Upper lobe of left lung (tissue), 6 donors: ENCODE data around the gene CD59. TPM values are rescaled to one million over a fixed set of nuclear protein-coding genes. Genes with fewer than 3 reads are reported as not detected.
A peak's percentile ranks its signal among the peaks of the same experiment; 100 is the strongest.

Experiments used
- ATAC-seq, 2 donors: fragments of 200-7000 bp; cut with Tn5 transposase; one replicate each; pipeline ENCODE4 v1.9.1; 2022; ENCODE audit warnings: mild to moderate bottlenecking in 2 of 2, moderate library complexity in 2 of 2; ENCODE audit not compliant: low FRiP score in 2 of 2
- DNase-seq, 2 donors: peaks; one replicate each; pipeline ENCODE4 v3.0.0-alpha.2; 2019 to 2020
- H3K27ac ChIP-seq, 4 donors: fragments of 200-600 bp; sonication (generic); one replicate each; pipeline ENCODE4 v1.5.1; 2016 to 2019
- H3K27me3 ChIP-seq, 4 donors: fragments of 200-600 bp; sonication (generic); one replicate each; pipeline ENCODE4 v1.5.1; 2017 to 2019
- H3K36me3 ChIP-seq, 4 donors: fragments of 200-600 bp; sonication (generic); one replicate each; pipeline ENCODE4 v1.5.1; 2016 to 2019
- H3K4me1 ChIP-seq, 4 donors: fragments of 200-600 bp; sonication (generic); one replicate each; pipeline ENCODE4 v1.5.1; 2018 to 2019
- H3K4me3 ChIP-seq, 4 donors: fragments of 200-600 bp; sonication (generic); one replicate each; pipeline ENCODE4 v1.5.1; 2017 to 2019; ENCODE audit warnings: mild to moderate bottlenecking in 2 of 4, moderate library complexity in 1 of 4
- H3K9me3 ChIP-seq, 4 donors: fragments of 200-600 bp; sonication (generic); one replicate each; pipeline ENCODE4 v1.5.1; 2018 to 2019
- EP300 ChIP-seq, 4 donors: sonication (generic); formaldehyde crosslinking; IDR thresholded peaks; one replicate each; pipeline ENCODE4 v1.5.1; 2017; ENCODE audit warnings: antibody characterized with exemption in 4 of 4, control low read depth in 2 of 4
- POLR2A ChIP-seq, 4 donors: fragments of 450-650 bp; IDR thresholded peaks; one replicate each; pipeline ENCODE4 v1.5.1; 2016 to 2017; ENCODE audit warnings: antibody characterized with exemption in 4 of 4, mild to moderate bottlenecking in 2 of 4
- POLR2AphosphoS5 ChIP-seq, 2 donors: sonication (generic); formaldehyde crosslinking; IDR thresholded peaks; one replicate each; pipeline ENCODE4 v1.5.1; 2017; ENCODE audit warnings: antibody characterized with exemption in 2 of 2
- WGBS, 2 donors: methylation state at CpG; one replicate each; pipeline ENCODE4 v1.1.5; 2017 to 2018; 5-methylcytosine and 5-hydroxymethylcytosine counted together
- total RNA-seq, 6 donors: library from RNA; depleted of rRNA in 4 of 6; stranded (reverse); fragments of >200 nt in 4 of 6; gene quantifications; one replicate each; pipeline versions ENCODE4 v1.1.0 to v1.2.1, GENCODE V29; 2016 to 2021
- TF ChIP-seq, protein P1 (sequence below), 6 experiments: fragments of 450-650 bp in 4 of 6; fragments of 200-600 bp in 2 of 6; sonication (generic) in 2 of 6; IDR thresholded peaks; one replicate each; pipeline ENCODE4 v1.5.1; 2016 to 2019; ENCODE audit warnings: antibody characterized with exemption in 6 of 6
- donor health status: DM: no; HTN: no; CAD: no; lungs with moderate emphysema.
- donor health status: DM: no; HTN: yes; CAD: no; lungs with severe emphysema.

CD59 gene, protein sequence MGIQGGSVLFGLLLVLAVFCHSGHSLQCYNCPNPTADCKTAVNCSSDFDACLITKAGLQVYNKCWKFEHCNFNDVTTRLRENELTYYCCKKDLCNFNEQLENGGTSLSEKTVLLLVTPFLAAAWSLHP
- 100 to 1,000 TPM in 5 of 6 donors, 10 to 100 TPM in 1; 57.6 to 914 (median 315) TPM for total RNA-seq

- Histone ChIP-seq H3K4me3 (peak within 1 kb of the TSS; percentile 68 to 90 (median 77)), H3K27ac (peak within 1 kb of the TSS; percentile 96 to 98 (median 96)), H3K9me3 (no peaks in the 10 kb centered on the region), H3K4me1 (peaks cover 26 to 48% (median 36%) of the 10 kb centered on the region in 4 donors), H3K27me3 (no peaks in the 10 kb centered on the region), H3K36me3 (peaks cover 0 to 13% (median 0%) of the 10 kb centered on the region in 4 donors)
- peak; percentile 97 for ATAC-seq
- WGBS, 2 donors, result 1% methylated on average over 20 to 30 of the region's 48 CpGs
- TF ChIP-seq EP300 (IDR thresholded peaks at IDR 0.05), result peak in 1 of 4 donors; percentile 39
- peak; percentile 91 to 99 for TF ChIP-seq POLR2AphosphoS5 (IDR thresholded peaks at IDR 0.05)
- TF ChIP-seq, protein P1, sequence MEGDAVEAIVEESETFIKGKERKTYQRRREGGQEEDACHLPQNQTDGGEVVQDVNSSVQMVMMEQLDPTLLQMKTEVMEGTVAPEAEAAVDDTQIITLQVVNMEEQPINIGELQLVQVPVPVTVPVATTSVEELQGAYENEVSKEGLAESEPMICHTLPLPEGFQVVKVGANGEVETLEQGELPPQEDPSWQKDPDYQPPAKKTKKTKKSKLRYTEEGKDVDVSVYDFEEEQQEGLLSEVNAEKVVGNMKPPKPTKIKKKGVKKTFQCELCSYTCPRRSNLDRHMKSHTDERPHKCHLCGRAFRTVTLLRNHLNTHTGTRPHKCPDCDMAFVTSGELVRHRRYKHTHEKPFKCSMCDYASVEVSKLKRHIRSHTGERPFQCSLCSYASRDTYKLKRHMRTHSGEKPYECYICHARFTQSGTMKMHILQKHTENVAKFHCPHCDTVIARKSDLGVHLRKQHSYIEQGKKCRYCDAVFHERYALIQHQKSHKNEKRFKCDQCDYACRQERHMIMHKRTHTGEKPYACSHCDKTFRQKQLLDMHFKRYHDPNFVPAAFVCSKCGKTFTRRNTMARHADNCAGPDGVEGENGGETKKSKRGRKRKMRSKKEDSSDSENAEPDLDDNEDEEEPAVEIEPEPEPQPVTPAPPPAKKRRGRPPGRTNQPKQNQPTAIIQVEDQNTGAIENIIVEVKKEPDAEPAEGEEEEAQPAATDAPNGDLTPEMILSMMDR (IDR thresholded peaks at IDR 0.05), result no peak
- TF ChIP-seq POLR2A (IDR thresholded peaks at IDR 0.05), result peak; percentile 19 to 98 (median 97)
- peak; percentile 98 to 100 for DNase-seq
These were observed at the start of gene CD59 for GRCh38 chr11:33736148-33736812. TSS of gene CD59 (minus strand) at chr11:33736423. CDS start at chr11:33722445, 13,978 bp downstream.

- ATAC-seq (no peak), DNase-seq (no peak)
- Histone ChIP-seq H3K27ac (no peak overlapping the region), H3K4me1 (no peaks in the 10 kb centered on the region), H3K4me3 (no peak overlapping the region), H3K27me3 (peaks cover 0 to 3% (median 0%) of the 10 kb centered on the region in 4 donors), H3K9me3 (no peaks in the 10 kb centered on the region), H3K36me3 (no peaks in the 10 kb centered on the region)
- 74 to 77% methylated on average over 3 of the region's 3 CpGs for WGBS, 2 donors
- TF ChIP-seq EP300 (IDR thresholded peaks at IDR 0.05) (no peak), POLR2AphosphoS5 (IDR thresholded peaks at IDR 0.05) (no peak), POLR2A (IDR thresholded peaks at IDR 0.05) (no peak)
- TF ChIP-seq, protein P1 (IDR thresholded peaks at IDR 0.05), result no peak
These were observed 49.4 kb upstream of the CD59 start for GRCh38 chr11:33785609-33786008.

DNA sequence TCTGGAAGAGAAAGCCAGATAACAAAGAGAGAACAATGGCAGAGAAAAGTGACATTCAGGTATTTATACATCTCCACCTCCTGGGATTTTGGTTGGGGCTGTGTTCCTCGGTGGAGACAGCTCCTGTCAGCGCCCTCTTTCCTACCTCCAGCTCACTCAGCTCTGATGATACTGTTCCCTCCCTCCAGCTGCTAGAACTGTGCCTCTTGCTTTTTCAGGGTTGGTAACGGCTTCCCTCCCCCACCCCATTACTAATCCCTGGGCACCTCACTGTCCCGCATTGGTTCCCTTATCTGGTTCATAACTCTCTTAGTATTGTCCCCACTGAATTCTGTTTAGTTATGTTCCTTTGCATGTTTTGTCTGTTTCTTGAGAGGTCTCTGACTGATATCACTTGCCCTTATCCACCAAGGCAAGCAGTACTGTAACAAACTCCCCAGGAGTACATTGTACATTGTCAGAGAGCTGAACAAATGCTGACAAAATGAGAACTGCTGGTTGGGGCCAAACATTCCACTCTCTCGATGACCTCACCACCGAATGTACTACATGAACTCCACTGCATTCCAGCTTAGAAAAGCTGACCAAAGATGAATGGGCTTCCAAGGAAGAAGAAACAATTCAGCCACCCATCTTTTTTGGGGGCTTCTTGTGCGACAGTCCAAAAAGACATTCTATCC is 43.8 kb upstream of the CD59 start:
- Histone ChIP-seq H3K4me3 (no peak overlapping the region), H3K4me1 (peaks cover 4 to 13% (median 7%) of the 10 kb centered on the region in 4 donors), H3K27ac (no peak overlapping the region), H3K9me3 (no peaks in the 10 kb centered on the region), H3K27me3 (peaks cover 0 to 3% (median 0%) of the 10 kb centered on the region in 4 donors), H3K36me3 (no peaks in the 10 kb centered on the region)
- DNase-seq (no peak), ATAC-seq (peak; percentile 47 to 84)
- 60 to 68% methylated on average over 7 of the region's 7 CpGs for WGBS, 2 donors
- no peak for TF ChIP-seq EP300 (IDR thresholded peaks at IDR 0.05)
- no peak for TF ChIP-seq POLR2AphosphoS5 (IDR thresholded peaks at IDR 0.05)

DNA sequence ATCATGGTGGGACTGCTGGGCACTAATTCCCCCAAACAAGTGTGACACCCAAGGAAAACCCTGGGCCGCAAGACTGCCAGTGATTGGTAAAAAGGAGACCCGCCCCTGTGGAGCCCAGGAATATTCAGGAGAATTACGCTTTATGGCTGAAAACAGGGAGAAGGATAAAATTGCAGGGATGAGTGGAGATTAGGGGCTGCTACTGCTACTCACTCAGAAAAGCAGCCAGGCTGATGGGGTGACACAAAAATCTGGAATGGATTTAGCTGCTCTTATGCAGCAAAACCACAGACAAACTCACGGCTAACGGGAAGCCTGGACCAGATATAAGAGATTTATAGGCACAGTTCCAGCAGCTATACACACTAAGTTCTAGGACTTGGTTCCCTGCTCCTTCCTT is 42.5 kb upstream of the CD59 start:
- ATAC-seq (no peak), DNase-seq (no peak)
- H3K27ac ChIP-seq, result no peak overlapping the region
- WGBS, 2 donors, result 53 to 59% methylated on average over 5 of the region's 5 CpGs
- no peak for TF ChIP-seq POLR2A (IDR thresholded peaks at IDR 0.05)
- TF ChIP-seq, protein P1 (IDR thresholded peaks at IDR 0.05), result no peak
- no peak for TF ChIP-seq EP300 (IDR thresholded peaks at IDR 0.05)
- TF ChIP-seq POLR2AphosphoS5 (IDR thresholded peaks at IDR 0.05), result no peak
- H3K4me1 ChIP-seq, result peaks cover 6 to 15% (median 12%) of the 10 kb centered on the region in 4 donors
- no peaks in the 10 kb centered on the region for H3K9me3 ChIP-seq
- H3K36me3 ChIP-seq, result no peaks in the 10 kb centered on the region
- H3K27me3 ChIP-seq, result peaks cover 0 to 3% (median 0%) of the 10 kb centered on the region in 4 donors
- no peak overlapping the region for H3K4me3 ChIP-seq

DNA sequence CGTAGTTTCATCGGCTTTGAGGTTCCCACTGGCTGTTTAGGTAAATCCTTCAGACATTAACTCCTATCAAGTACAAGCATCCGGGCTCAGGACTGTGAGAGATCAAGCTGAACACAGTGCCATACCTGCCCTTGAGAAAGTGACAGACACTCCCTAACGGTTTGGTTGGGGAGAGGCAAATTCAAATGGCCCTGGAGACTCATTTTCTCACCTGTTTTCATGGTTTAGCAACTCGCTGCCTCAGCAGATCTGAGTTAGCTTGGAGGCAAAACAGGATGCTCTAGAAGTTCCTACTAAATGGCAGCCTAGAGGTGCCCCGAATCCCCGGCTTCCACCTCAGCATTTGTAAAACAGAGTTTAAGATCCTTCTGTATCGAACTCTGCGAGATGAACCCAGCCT is 41.7 kb upstream of the CD59 start:
- Histone ChIP-seq H3K27ac (no peak overlapping the region), H3K9me3 (no peaks in the 10 kb centered on the region), H3K4me1 (peaks cover 12 to 21% (median 19%) of the 10 kb centered on the region in 4 donors), H3K4me3 (no peak overlapping the region), H3K36me3 (no peaks in the 10 kb centered on the region), H3K27me3 (peaks cover 0 to 3% (median 0%) of the 10 kb centered on the region in 4 donors)
- DNase-seq, result no peak
- no peak for ATAC-seq
- TF ChIP-seq EP300 (IDR thresholded peaks at IDR 0.05) (no peak), POLR2A (IDR thresholded peaks at IDR 0.05) (no peak), POLR2AphosphoS5 (IDR thresholded peaks at IDR 0.05) (no peak)
- TF ChIP-seq, protein P1 (IDR thresholded peaks at IDR 0.05), result no peak
- WGBS, 2 donors, result 83 to 85% methylated on average over 9 of the region's 9 CpGs
